Thoracic aorta (tissue), 2 donors: ENCODE measurements around the gene SLC39A11. TPM values are rescaled to one million over a fixed set of nuclear protein-coding genes. Genes with fewer than 3 reads are reported as not detected.

Experiments
- ATAC-seq: fragments of 150-250 bp; one replicate; pipeline ENCODE4 v1.8.0; 2017; ENCODE audit warnings: low read depth; ENCODE audit not compliant: insufficient number of reproducible peaks, low FRiP score
- DNase-seq: peaks from one replicate; pipeline ENCODE4 v3.0.0-alpha.2; 2020; ENCODE audit warnings: low spot score
- H3K27ac ChIP-seq, 2 donors: fragments of 200-600 bp; sonication (generic); 1 replicate in 1 of 2; 2 replicates in 1 of 2; pipeline ENCODE4 v1.5.1; 2016; ENCODE audit warnings: mild to moderate bottlenecking in 2 of 2, moderate library complexity in 2 of 2
- H3K27me3 ChIP-seq: fragments of 200-600 bp; sonication (generic); replicated peaks from 2 replicates; pipeline ENCODE4 v1.6.0; 2016; ENCODE audit warnings: mild to moderate bottlenecking; ENCODE audit not compliant: insufficient read depth
- H3K36me3 ChIP-seq: fragments of 200-600 bp; sonication (generic); one replicate; pipeline ENCODE4 v1.5.1; 2016
- H3K4me1 ChIP-seq, 2 donors: fragments of 200-600 bp; sonication (generic); 1 replicate in 1 of 2; 2 replicates in 1 of 2; pipeline versions ENCODE4 v1.5.1 to v1.6.0; 2016; ENCODE audit warnings: low read depth in 2 of 2, mild to moderate bottlenecking in 1 of 2; ENCODE audit not compliant: control insufficient read depth in 1 of 2
- H3K4me3 ChIP-seq: fragments of 200-600 bp; sonication (generic); 2 replicates; pipeline ENCODE4 v1.5.1; 2016; ENCODE audit warnings: mild to moderate bottlenecking
- H3K9me3 ChIP-seq: fragments of 200-600 bp; sonication (generic); 2 replicates; pipeline ENCODE4 v1.5.1; 2016
- CTCF ChIP-seq: fragments of 200-600 bp; sonication (generic); IDR thresholded peaks from one replicate; pipeline ENCODE4 v1.5.1; 2019; ENCODE audit warnings: antibody characterized with exemption
- total RNA-seq, 2 donors: library from RNA; depleted of rRNA; stranded (reverse); fragments of >200 nt; gene quantifications; one replicate each; pipeline versions ENCODE4 v1.1.0 to v1.2.3, GENCODE V29; 2016

SLC39A11 gene
- total RNA-seq, 2 donors from 2014 or later = 12.0 to 29.1 TPM

GRCh38 chr17:72619976-72620650, 472.4 kb downstream of the SLC39A11 start:
- DNase-seq = no peak
- no peaks in the 10 kb centered on the region for H3K36me3 ChIP-seq
- no peak for ATAC-seq
- H3K9me3 ChIP-seq = no peaks in the 10 kb centered on the region
- H3K4me3 ChIP-seq = no peak overlapping the region
- no peaks in the 10 kb centered on the region for H3K4me1 ChIP-seq
- no peak overlapping the region for H3K27ac ChIP-seq
- no peak for TF ChIP-seq CTCF
- no peaks in the 10 kb centered on the region for H3K27me3 ChIP-seq

- H3K36me3 ChIP-seq = no peaks in the 10 kb centered on the region
- ATAC-seq = no peak
Observed at GRCh38 chr17:72618001-72618509, 474.4 kb downstream of the SLC39A11 start.

GRCh38 chr17:72617557-72617956, 474.9 kb downstream of the SLC39A11 start:
- DNase-seq (no peak), ATAC-seq (no peak)
- Histone ChIP-seq H3K36me3 (no peaks in the 10 kb centered on the region), H3K27me3 (no peaks in the 10 kb centered on the region), H3K4me3 (no peak overlapping the region), H3K4me1 (no peaks in the 10 kb centered on the region), H3K27ac (no peak overlapping the region), H3K9me3 (no peaks in the 10 kb centered on the region)
- TF ChIP-seq CTCF = no peak

More at GRCh38 chr17:72618001-72618509, 474.4 kb downstream of the SLC39A11 start:
- DNase-seq = no peak
- H3K4me3 ChIP-seq = no peak overlapping the region
- H3K4me1 ChIP-seq = no peaks in the 10 kb centered on the region
- no peak overlapping the region for H3K27ac ChIP-seq
- TF ChIP-seq CTCF = no peak
- H3K9me3 ChIP-seq = no peaks in the 10 kb centered on the region
- no peaks in the 10 kb centered on the region for H3K27me3 ChIP-seq

GRCh38 chr17:72616447-72616846, 476.0 kb downstream of the SLC39A11 start:
- Histone ChIP-seq H3K4me3 (no peak overlapping the region), H3K36me3 (no peaks in the 10 kb centered on the region), H3K4me1 (no peaks in the 10 kb centered on the region), H3K27ac (no peak overlapping the region), H3K27me3 (no peaks in the 10 kb centered on the region), H3K9me3 (no peaks in the 10 kb centered on the region)
- ATAC-seq (no peak), DNase-seq (no peak)
- no peak for TF ChIP-seq CTCF

- H3K4me3 ChIP-seq = no peak overlapping the region
- no peaks in the 10 kb centered on the region for H3K27me3 ChIP-seq
- no peak for DNase-seq
- H3K9me3 ChIP-seq = no peaks in the 10 kb centered on the region
- no peak overlapping the region for H3K27ac ChIP-seq
- H3K4me1 ChIP-seq = no peaks in the 10 kb centered on the region
- ATAC-seq = no peak
- no peak for TF ChIP-seq CTCF
- H3K36me3 ChIP-seq = no peaks in the 10 kb centered on the region
Observed at GRCh38 chr17:72615627-72615991, 476.9 kb downstream of the SLC39A11 start.
